Measurements from ENCODE around the gene WDR5B.
A peak's percentile ranks its signal among the peaks of the same experiment; 100 is the strongest.
"Not testable (repeated sequence)": the region's sequence is repeated elsewhere in the genome, so short reads cannot be mapped to it uniquely, and the experiment has no call there.

The WDR5B gene

DNA sequence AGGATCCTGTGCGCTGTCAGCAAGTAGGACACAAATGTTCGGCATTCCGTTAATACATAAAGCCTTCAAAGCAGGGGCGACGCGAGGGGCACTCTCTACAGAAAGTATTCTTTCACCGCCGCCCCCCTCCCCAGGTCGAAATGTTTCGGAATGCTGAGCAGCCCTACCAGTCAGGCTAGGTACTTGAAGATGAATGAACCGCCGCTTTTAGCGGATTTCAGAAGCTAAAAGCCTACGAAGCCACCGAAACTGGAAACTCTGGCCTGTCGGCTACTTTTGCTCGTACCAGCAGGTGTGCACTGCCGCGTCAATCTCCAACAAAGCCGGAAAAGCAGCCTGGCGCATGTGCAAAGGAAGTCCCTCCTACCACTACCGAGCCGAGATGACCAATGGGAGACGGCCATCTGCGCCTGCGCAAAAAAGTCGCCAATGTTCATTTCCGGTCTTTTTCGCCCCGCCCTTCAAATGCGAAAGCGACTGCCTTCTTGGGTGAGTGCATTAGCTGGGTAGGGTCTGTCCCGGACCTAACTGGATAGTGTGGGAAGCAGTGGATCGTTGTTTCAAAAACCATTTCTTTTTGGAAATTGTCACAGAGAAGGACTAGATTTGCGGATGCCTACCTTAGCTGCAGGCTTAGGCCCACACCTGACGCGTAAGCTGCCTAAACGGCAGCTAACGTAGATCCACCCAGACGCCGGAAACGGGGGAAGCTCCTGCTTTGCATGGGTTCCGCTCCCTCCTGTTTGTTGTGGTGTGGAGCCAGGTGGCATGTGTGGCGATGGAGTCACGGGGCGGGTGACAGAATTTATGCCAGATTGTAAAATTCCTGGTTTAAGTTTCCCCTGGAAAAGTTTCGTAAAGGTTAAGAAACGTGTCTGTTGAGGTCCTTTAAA, at the start of gene WDR5B:
TSS of gene WDR5B (minus strand) at position 301 of the 893 bp plus-strand sequence. CDS start 534 bp downstream, outside the sequence.
- peak; percentile 99 for DNase-seq

DNA sequence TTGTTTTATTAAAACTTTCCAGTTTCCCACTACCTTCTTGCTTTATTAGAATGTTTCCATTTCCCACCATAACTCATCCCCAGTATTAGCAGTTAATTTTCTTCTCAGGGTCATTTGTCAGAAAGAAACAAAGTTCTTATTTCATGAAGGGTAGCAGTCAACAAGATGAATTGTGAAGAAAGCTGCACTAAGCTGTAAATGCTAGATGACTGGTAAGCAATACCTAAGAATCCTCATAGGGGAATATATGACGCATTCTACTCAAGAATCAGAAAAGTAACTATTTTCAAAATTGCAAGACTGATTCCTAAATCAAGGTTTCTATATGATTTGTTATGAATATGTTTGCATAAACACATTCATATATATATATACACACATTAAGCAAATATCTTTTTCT, 48.8 kb upstream of the WDR5B start:
- DNase-seq, result no peak

DNA sequence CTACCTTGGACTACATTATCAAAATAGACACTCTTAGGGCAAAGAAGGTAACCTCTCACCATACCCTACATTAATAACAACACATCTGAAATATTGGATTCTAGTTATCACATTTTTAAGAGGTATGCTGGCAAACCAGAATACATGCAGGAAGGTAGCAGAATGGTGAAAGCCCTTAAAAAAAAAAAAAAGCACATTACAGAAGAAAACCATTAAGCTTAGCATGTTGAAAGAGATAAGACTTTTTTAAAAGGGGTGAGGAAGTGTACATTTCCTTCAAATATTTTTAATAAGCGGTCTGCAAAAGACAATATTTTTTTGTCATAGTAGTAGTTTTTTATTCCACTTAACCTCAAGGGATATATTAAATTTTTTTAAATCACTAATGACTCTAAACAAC, 46.5 kb upstream of the WDR5B start:
- no peak for DNase-seq

DNA sequence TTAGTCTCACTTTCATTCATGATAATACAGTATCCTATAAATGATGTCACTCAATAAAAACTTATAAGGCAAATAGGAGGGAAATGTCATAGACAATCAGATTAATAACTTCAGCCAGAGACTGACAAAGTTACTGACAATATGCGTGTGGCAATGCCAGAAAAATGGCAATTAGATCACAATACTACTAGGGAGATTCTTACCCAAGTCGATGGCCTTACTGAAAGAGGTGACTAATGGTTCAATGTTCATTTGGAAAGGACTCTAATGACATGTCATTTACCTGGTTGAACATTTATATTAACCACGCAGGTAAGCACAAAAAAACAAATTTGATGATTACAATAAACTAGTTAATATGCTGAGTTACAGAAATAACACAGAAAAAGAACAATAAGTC, 45.9 kb upstream of the WDR5B start:
- DNase-seq, result no peak

DNA sequence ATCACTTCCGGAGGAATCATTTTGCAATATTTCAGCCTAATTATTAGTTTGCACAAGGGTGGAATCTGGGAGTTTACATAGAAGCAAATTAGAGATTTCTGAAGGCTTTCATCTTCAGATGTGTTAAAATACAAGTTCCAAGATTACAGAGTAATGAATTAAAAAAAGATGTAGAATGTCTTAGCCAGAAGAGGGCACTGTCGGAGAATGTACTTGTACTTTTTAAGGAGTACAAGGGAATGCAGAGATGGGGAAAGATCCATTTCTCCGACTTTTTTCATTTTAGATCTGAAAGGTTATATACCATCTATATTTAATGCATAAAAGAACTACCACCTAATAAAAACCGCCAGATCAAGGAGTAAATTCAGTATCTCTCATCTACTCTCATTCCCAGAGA, 43.1 kb upstream of the WDR5B start:
- DNase-seq, result no peak

DNA sequence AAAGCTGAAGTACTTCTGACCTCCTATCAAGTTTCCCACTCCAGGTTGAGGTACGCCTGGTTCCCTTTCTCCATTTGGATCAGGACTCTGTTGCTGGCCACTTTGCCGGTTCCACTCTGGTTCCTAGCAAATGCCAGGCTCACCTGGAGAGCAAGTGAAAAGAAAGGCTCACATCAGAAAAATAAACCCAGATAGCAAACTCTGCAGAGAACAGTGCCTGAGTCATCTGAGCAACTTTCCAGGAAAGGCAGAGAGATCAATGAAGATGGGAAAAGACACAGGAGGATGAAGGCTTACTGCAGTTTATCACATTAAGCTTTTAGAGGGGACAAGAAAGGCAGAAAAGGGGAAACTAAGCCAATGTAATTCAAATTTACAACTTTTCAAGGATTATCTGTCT, 41.8 kb upstream of the WDR5B start:
- DNase-seq, result no peak

DNA sequence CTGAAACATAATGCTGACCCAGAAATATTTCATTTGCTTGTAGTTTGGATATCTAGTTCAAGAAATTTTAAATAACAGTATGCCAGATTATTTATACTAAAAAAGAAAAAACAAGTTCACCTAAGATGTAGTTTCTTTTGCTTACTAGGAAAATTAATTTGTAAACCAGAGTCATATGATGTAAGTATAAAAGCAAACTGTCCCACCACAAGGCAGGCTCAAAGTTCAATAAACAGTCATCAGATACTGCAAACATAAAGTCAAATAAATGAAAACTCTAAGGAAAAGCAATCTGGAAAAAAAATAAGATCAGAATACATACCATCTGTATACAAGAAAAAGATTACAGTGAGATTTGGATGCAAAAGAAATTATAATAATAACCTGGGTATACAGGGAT, 40.2 kb upstream of the WDR5B start:
- DNase-seq, result no peak

DNA sequence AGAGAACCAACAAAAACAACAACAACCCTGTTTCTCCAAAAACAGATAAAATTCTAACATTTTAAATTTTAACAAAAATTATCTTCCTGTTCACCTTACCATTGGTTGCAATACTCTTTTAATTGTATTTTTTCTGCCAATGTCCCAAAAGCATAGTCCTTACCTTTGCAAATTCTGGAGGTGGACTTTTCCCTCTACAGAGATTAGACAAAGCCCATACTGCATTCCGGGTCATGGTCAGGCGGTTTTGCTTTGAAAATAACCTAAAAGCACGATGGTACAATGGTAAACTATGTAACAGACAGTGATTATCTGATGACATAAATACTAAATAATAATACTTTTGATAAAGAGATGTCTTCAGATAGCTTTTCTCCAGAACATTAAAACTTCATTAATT, 35.5 kb upstream of the WDR5B start:
- no peak for DNase-seq

DNA sequence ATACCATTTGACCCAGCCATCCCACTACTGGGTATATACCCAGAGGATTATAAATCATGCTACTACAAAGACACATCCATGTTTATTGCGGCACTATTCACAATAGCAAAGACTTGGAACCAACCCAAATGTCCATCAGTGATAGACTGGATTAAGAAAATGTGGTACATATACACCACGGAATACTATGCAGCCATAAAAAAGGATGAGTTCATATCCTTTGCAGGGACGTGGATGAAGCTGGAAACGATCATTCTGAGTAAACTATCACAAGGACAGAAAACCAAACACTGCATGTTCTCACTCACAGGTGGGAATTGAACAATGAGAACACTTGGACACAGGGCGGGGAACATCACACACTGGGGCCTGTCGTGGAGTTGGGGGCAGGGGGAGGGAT, 32.4 kb upstream of the WDR5B start:
- not testable (repeated sequence) for DNase-seq

DNA sequence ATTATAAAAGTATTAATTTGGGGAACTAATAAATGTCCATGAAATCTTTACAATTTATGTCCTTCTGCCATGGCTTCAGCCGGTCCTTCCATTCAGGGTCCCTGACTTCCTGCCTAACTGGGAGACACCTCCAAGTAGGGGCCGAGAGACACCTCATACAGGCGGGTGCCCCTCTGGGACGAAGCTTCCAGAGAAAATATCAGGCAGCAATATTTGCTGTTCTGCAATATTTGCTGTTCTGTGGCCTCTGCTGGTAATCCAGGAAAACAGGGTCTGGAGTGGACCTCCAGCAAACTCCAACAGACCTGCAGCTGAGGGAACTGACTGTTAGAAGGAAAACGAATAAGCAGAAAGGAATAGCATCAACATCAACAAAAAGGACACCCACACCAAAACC, 28.6 kb upstream of the WDR5B start:
- DNase-seq, result not testable (repeated sequence)

DNA sequence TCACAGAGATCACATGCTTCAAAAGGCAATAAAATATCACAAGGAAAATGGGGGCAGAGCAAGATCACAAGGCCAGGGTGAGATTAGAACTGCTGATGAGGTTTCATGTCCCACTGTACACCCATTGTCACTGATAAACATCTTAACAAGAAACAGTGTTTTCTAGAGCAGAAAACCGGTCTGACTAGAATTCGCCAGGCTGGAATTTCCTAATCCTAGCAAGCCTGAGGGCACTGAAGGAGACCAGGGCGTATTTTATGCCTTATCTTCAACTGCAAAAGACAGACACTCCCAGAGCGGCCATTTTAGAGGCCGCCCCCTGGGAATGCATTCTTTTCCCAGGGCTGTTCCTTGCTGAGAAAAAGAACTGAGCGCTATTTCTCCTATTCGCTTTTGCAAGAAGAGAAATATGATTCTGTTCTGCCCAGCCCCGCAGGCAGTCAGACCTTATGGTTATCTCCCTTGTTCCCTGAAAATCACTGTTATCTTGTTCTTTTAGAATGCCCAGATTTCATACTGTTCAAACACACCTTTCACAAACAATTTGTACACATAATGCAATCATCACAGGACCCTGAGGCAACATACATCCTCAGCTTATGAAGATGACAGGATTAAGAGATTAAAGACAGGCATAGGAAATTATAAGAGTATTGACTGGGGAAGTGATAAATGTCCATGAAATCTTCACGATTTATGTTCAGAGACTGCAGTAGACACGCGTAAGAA, 28.1 kb upstream of the WDR5B start:
- not testable (repeated sequence) for DNase-seq

DNA sequence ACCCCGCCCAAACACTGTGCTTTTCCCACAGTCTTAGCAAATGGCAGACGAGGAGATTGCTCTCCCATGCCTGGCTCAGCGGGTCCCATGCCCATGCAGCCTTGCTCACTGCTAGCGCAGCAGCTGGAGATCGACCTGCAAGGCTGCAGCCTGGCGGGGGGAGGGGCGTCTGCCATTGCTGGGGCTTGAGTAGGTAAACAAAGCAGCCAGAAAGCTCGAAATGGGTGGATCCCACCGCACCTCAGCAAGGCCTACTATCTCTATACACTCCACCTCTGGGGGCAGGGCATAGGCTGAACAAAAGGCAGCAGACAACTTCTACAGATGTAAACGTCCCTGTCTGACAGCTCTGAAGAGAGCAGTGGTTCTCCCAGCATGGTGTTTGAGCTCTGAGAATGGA, 27.2 kb upstream of the WDR5B start:
- DNase-seq, result no peak

DNA sequence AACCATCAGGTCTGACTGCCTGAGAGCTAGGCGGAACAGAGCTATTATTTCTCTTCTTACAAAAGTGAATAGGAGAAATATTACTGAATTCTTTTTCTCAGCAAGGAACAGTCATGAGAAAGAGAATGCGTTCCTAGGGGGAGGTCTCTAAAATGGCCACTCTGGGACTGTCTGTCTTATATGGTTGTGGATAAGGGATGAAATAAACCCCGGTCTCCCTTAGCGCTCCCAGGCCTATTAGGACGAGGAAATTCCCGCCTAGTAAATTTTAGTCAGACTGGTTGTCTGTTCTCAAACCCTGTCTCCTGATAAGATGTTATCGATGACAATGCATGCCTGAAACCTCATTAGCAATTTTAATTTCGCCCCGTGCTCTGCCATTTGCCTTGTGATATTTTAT, 20.1 kb upstream of the WDR5B start:
- DNase-seq, result no peak

DNA sequence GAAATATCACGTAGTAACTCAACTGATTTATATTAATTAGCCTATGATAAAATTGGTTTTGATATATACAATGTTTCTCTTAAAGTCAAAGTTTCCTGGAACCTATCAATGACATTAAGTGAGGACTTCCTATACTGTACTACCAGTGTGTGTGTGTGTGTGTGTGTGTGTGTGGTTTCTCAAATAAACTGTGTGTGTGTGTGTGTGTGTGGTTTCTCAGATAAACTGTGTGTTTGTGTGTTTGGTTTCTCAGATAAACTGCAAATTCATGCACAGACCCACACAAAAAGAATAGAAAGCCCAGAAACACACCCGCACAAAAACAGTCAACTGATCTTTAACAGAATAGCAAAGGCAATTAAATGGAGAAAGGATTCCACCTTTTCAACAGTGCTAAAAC, 14.5 kb upstream of the WDR5B start:
- no peak for DNase-seq

DNA sequence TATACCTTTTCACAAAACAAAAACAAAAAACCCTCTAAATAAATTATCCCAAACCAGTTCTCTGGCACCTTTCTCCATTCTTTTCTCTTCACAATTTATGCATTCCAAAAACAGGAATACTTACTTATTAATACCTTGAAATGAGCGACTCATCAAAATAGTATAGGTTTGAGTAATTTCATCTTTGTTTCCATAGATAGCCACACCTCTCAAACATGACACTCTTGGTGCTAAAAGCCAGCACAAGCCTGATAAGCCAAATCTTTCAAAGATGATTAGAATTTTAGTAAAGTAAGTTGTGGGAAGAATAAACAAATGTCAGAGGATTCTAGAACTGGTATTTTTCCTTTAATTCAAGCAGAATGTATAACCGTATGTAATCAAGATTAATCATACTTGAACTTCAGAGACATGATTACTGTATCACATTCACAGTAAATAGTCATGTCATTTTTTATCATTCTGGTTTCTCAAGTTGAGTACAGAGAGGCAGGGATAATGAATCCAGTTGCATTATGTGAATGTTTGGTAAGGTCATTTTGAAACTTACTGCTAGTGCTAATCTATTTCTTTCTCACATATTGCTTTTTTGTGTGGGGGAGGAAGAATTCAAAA, 12.1 kb upstream of the WDR5B start:
- no peak for DNase-seq

DNA sequence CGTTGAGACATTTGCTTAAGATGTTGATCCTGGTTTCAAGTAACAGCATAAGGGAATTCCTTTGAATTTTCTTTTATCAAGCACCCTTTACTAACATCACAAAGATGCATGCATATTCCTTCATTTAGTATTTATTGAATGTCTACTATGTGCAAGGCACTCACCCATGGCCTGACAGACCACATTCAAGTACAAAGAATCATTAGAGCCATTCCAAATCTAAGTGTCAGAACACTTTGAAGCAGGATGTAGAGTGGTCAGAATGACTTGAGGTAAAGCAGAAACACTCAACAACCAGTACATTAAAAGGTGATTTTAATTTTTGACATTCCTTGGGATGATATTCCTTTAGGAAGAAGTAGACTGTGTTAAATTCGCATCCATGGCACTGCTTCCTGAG, 6.0 kb upstream of the WDR5B start:
- no peak for DNase-seq

DNA sequence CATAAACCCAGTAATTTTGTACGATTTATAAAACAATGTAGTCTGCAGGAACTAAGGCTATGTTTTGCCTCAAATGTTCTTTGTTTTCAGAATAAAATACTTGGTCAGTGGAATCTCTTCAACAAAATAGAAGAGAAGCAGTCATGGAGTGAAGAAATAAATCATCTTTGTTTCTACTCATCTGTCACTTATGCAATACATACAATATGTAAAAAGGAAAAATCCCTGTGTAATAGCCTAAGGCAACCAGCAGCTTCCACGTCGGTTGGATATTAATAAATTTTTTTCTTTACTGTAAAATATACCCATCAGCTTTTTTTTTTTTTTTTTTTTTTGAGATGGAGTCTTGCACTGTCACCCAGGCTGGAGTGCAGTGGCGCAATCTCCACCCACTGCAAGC, 5.2 kb upstream of the WDR5B start:
- DNase-seq, result no peak

DNA sequence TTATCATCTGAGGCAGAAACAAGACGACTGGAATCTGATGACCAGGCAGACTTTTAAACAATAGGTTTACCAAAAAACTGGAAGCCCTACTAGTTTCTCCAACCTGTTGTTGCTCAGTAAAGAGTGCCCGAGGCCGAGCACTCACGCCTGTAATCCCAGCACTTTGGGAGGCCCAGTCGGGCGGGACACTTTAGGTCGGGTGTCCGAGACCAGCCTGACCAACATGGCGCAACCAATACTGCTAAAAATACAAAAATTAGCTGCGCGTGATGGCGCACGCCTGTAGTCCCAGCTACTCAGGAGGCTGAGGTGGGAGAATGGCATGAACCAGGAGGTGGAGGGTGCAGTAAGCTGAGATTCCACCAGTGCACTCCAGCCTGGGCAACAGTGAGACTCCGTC, 1.1 kb upstream of the WDR5B start:
- no peak for DNase-seq

DNA sequence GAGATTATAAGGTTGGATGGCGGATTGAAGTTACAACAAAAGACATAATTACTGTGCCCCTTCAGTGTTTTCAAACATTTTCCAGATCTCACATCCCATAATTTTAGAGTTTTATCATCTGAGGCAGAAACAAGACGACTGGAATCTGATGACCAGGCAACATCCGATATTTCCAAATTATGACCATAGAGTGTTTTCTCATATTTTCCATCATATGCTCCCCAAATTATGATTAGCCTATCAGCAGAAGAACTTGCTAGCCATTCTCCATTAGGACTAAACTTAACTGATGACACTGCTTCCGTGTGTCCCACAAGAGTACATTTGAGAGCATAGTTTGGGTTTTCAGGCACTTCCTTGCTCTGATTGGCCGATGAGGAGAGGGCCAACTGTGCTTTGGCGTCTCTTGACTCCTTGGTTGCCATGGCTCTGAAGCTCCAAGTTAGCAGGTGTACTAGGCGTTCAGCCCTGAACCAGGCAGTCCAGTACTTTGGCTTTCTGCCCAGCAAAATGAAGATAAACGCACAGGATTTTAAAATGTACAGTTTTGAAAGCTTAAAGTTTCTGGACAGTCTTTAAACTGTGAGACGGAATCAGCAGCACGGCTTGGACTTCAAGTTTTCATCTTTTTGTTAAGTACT, 638 bp downstream of the WDR5B start:
- DNase-seq, result peak; percentile 44

DNA sequence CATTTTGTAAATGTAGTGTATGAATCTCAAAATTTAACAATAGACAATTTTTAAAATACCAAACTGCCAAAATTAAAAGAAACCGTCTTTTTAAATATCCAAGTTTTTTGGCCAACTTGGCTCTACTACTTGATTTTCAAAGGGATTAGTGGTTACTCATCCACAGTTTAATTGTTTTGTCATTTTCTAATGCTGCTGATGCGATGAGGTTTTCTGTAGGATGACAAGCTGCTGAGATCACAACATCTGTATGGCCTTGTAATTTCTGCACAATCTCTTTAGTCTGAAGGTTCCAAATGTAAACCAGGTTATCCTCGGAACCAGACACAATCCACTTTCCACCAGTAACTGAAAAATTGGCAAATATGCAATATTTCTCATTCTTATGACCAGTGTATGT, 1.5 kb downstream of the WDR5B start:
- no peak for DNase-seq

DNA sequence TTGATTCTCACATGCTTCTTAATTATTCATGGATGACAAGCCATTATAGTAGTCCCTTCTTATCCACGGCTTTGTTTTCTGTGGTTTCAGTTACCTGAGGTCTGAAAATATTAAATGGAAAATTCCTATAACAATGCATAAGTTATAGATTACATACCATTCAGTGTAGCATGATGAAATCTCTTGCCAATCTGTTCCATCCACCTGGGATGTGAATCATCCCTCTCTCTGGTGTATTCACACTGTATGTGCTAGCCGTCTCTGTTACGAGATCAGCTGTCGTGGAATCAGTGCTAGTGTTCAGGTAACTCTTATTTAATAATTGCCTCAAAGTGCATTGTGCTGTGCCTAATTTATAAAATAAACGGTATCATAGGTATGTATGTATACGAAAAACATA, 5.2 kb downstream of the WDR5B start:
- DNase-seq, result no peak

DNA sequence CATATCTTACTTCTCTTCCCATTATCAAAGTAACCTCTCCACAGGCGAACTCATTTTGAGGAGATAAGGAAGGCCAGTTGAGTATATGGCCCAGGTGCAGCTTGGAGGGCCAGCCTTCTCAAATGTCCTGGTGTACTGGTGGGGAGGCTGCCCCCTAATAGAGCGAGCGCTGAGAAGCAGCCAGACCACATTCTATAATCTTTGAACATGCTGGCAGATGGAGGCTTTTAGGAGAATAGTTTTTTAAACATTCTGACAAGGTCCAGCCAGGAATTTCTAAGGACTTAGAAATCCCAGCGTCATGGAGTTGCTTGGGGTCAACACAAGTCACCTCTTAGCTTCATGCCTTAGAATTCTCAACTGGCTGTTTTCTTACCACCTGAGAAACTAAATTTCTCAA, 5.8 kb downstream of the WDR5B start:
- DNase-seq, result no peak

DNA sequence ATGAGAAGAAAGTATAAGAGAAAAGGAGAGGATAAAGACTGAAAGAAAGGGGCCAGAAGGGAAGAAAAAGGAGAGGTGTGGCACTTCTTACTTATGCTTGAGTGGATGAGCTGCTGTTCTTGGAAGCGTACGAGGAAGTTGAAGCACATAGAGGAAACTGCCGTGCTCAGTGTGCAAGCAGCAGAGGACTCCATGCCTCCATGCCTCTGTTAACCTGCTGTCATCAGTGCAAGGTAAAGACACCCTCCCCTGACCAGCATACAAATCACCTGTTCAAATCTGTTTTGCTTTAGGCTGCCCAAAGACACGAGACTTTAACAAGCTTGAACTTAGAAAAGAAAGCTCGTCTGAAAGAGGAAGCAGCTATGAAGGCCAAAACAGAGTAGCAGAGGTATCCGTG, 6.4 kb downstream of the WDR5B start:
- no peak for DNase-seq
